ENCODE measurements around the gene GRIK4.

The GRIK4 gene

GRCh38 chr11:120627327-120628163 lies 116.0 kb downstream of the GRIK4 start:
- FAIRE-seq (no peak), DNase-seq (ENCODE audit: insufficient read length, low spot score) (no peak)

DNA sequence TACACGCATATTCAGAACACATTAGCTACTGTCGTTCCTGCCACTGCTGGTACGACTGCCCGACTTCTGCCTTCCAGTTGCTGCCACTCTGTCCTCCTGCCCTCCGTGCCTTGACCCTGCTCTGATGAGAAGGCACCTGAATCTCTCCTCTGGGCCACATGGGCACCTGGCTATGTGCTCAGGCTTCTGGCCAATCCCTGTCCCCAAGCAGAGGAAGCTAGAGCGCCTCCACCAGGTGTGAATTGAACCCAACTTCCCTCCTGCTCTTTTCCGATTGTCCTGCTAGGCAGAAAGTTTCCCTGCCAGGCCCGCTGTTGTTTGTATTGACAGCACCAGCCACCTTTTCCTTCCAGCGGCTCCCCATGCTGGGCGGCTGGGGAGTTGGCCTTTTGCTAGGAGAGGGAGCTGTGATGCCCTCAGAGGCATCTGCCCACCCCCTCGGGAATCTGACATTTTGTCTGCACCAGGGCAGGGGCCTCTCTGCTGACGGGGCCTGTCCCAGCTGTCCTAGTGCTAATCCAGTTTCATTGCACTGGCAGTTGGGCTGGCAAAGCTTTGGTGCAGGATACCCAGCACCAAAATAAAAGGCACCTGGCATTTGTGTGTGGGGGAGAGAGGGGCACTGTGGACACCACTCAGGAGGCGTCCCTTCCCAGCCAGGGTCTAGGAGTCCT lies 118.0 kb downstream of the GRIK4 start:
- FAIRE-seq, result no peak

DNA sequence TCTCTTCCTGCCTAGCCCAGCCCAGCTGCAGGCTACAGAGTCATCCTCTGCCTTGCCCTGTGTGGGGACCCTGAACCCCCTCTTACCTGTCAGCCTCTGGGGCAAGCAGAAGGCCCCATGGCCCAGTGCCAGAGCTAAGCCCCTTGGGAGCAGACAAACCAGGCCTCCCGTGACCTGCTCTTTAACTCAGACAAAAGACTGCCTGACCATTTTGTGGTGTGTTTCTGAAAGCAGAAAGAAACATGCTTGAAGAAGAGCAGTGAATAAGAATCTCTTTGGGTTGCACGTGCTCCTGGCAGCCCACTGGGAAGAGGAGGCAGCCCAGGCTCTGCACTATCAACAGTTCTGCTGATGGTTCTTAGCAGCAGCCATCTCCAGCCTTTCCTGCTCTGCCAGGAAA lies 118.6 kb downstream of the GRIK4 start:
- no peak for FAIRE-seq
- DNase-seq (ENCODE audit: insufficient read length, low spot score), result no peak

More for the DNA sequence above, 118.0 kb downstream of the GRIK4 start:
- no peak for DNase-seq (ENCODE audit: insufficient read length, low spot score)

DNA sequence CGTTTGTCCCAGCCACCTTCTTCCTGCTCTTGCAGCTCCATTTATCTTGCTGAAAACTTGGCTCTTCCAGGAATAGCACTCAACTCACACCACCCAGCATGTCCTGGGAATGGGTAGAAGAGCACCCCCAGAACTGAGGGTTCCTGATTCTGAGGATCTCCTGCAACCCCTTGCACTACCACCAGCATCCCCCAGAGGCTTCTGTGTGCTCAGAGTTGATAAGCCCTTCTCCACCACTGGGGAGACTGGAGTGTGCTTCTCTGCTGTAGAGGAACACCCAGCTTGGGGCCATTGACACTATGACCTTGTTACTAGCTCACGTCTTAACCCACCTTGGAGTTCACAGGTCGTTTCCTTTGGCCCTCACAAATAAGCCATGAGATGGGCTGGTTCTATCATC lies 121.0 kb downstream of the GRIK4 start:
- DNase-seq (ENCODE audit: insufficient read length, low spot score) (no peak), FAIRE-seq (no peak)

- FAIRE-seq (no peak), DNase-seq (ENCODE audit: insufficient read length, low spot score) (no peak)
Measured at GRCh38 chr11:120633616-120634393, 122.3 kb downstream of the GRIK4 start.

- DNase-seq (ENCODE audit: insufficient read length, low spot score) (no peak), FAIRE-seq (no peak)
Measured at GRCh38 chr11:120634706-120635105, 123.2 kb downstream of the GRIK4 start.

- FAIRE-seq (no peak), DNase-seq (ENCODE audit: insufficient read length, low spot score) (no peak)
Measured at GRCh38 chr11:120635136-120635810, 123.7 kb downstream of the GRIK4 start.

DNA sequence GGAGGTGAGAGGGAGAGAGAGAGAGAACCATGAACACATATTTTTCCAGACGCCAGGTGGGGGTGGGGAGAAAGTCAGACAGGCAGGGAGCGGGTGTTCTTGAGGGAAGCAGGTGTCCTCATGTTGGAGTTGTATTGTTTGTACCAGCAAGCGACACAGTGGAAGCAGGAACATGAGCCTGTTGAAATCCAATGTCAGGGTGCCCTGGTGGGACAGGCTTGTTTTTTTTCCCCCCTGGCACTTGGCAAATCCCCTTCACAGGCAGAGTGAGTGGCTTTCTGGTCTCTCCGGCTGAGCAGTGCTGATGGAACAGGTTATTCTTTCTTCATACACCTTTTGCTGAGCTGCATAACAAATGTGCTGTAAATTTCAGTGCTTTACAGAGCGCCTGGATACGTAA lies 125.6 kb downstream of the GRIK4 start:
- no peak for FAIRE-seq

GRCh38 chr11:120642196-120642894 lies 130.8 kb downstream of the GRIK4 start:
- FAIRE-seq (no peak), DNase-seq (ENCODE audit: insufficient read length, low spot score) (no peak)

More for the DNA sequence above, 125.6 kb downstream of the GRIK4 start:
- DNase-seq (ENCODE audit: insufficient read length, low spot score), result no peak

DNA sequence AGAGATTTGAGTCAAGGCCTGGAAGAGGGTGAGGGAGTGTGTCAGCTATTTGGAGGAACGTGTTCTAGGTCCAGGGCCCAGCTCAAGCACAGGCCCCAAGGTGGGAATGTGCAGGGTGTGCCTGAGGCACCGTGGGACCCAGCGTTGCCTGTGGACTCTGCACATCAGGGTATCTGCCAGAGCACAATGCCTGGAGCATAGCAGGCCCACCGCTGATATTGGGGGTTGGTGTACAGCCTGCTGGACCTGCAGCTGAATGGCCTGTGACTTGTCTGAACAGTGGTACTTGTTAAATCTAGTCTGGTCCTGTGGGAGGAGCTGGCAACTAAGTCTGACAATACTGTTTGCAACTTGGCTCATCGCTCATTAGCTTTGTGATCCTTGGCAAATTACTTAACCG lies 131.7 kb downstream of the GRIK4 start:
- DNase-seq (ENCODE audit: insufficient read length, low spot score) (no peak), FAIRE-seq (no peak)

GRCh38 chr11:120645639-120646038 lies 134.1 kb downstream of the GRIK4 start:
- FAIRE-seq (no peak), DNase-seq (ENCODE audit: insufficient read length, low spot score) (no peak)

DNA sequence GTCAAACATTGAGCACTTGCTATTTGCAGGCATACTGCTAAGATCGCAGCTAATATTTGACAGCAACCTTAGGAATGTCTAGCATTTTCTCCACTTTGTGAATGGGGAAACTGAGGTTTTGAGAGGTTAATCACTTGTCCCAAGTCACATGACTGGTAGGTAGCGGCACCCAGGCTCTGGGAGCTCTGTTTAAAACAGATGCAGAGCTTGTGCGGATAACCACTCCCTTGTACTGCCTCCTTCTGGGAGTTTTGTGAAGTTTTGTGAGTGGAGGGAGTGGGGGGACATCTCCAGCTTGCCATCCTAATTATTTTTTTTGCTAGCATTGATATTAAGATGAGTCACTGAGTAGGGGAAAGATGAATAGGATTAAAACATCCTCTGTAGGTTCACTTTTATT lies 134.7 kb downstream of the GRIK4 start:
- FAIRE-seq (no peak), DNase-seq (ENCODE audit: insufficient read length, low spot score) (no peak)

DNA sequence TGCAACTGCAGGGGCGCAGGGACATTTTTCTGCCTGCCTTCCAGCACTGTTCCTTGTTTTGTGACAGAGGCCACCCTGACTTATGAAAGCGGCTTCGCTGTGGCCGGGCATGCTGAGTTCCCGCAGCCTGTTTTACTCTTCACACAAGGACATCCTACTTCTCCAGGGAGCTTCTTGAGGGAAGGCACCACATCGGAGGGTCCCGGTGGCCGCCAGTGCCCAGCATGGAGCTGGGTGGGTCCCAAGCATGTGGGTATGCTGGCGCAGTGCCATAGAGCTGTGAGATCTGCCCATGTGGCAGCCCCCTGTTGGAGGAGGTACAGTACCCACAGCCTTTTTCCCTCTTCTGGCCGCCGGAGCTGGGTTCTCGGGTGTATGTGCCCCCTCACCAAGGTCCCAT lies 136.1 kb downstream of the GRIK4 start:
- no peak for DNase-seq (ENCODE audit: insufficient read length, low spot score)

DNA sequence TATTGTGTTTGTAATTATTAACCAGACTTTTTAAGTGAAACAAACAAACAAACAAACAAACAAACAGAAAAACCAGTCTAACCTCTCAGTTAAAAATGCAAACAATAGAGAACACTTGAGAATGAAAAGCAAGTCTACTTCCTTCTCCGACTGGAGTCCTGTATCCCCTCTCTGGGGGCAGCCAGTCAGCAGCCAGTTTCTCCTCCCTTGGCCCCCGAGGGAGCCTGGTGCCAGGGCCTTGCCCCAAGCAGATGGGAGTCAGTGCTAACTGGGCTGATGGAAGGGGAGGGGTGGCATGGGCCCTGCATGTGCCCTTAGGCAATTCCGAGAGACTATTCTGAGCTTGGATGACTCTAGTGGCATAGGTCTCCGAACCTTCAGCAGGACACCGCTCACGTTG lies 137.2 kb downstream of the GRIK4 start:
- FAIRE-seq (no peak), DNase-seq (ENCODE audit: insufficient read length, low spot score) (no peak)

More for the DNA sequence above, 136.1 kb downstream of the GRIK4 start:
- no peak for FAIRE-seq

- FAIRE-seq (no peak), DNase-seq (ENCODE audit: insufficient read length, low spot score) (no peak)
Measured at GRCh38 chr11:120649316-120649715, 137.8 kb downstream of the GRIK4 start.

DNA sequence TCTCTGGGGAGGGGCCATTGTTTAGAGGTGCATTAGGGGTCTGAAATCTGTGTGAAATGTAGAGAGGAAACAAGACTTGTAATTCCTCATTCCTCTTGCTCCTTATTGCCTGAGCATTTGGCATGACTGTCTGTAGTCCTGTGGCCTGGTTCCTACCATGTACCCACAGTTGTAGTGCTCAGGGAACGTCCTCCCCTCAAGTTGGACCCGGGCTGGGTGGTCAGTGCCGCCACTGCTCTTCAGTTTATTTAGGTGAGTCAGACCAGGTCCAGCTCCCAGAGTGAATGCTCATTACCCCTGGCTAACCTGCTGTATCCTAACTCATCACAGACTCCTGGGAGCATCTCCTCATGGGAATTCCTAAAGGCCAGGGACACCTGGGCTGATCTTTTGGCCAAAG lies 139.8 kb downstream of the GRIK4 start:
- no peak for FAIRE-seq
- DNase-seq (ENCODE audit: insufficient read length, low spot score), result no peak

- no peak for FAIRE-seq
- no peak for DNase-seq (ENCODE audit: insufficient read length, low spot score)
Measured at GRCh38 chr11:120651836-120652235, 140.3 kb downstream of the GRIK4 start.

DNA sequence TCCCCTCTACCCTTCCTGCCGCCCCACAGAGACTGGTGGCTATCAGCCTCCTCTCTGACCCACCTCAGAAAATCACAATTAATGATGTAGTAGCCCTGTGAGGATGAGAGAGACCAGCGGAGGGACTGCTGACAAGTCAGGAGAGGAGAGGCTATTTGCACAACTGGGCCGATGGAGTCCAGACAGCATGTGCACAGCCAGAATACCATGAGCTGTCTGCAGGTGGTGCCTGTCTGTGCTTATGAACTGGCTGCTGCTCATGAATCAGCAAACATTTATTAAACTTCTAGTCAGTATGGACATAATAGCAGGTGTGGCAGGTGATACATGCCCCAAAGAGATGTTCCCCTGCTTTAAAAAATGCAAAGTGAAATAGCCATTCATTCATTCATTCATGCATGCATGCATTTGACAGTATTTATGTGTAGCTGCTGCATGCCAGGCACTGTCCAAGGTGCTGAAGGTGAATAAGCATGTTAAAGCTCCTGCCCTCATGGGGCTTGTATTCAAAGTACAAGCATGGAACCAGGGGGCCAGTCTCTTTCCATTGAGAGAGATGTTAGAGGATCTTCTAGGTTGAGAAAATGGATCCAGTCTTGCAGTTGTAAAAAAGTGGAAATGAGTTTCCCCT lies 141.3 kb downstream of the GRIK4 start:
- FAIRE-seq (no peak), DNase-seq (ENCODE audit: insufficient read length, low spot score) (no peak)

DNA sequence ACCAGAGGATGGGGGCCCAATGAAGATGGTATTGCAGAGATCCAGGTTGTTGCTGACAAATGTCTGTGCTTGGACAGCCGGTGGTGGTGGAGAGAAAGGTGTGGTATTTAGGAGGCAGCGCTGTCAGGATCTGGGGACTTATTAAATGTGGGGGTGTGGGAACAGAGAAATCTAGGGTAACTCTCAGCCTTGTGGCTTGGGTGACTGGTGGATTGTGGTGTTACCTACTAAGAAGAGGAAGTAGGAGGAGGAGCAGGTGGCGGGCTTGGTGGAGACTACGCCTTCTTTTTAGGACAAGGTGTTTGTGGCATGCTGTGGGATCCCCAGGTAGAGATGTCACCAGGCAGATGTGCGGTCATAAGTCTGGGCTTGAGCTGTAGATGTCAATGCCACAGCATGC lies 144.0 kb downstream of the GRIK4 start:
- DNase-seq (ENCODE audit: insufficient read length, low spot score) (no peak), FAIRE-seq (no peak)
